H1 (cell line): ENCODE data around the gene AHSG. TPM values are rescaled to one million over a fixed set of nuclear protein-coding genes. Genes with fewer than 3 reads are reported as not detected.

Experiments
- CTCF ChIA-PET: fragments of 300-600 bp; sonication (Branson Sonifier 250); formaldehyde crosslinking; loops from one replicate; lab custom pipeline; 2021; ENCODE audit not compliant: partially characterized antibody; lab: Charles Lee
- POLR2A ChIA-PET: fragments of 300-600 bp; sonication (Branson Sonifier 250); formaldehyde crosslinking; loops from one replicate; lab custom pipeline; 2021; ENCODE audit warnings: inconsistent platforms; ENCODE audit not compliant: partially characterized antibody; lab: Charles Lee
- DNase-seq, 2 experiments: peaks; one replicate each; pipeline versions ENCODE4 v3.0.0 to v3.0.0-alpha.2; 2010 to 2022; ENCODE audit warnings: low spot score in 2 of 2, low read depth in 1 of 2, mixed read lengths in 1 of 2
- FAIRE-seq: peaks from 2 replicates; lab custom pipeline; 2011; peaks lifted over from hg19 to GRCh38; lab: Jason Lieb, UNC
- H2AFZ ChIP-seq: 2 replicates; pipeline ENCODE4 v1.8.1; 2012; ENCODE audit warnings: low read length, inconsistent platforms
- H2AK5ac ChIP-seq: 2 replicates; pipeline ENCODE4 v1.6.1; 2013; ENCODE audit warnings: low read depth, low read length
- H2BK120ac ChIP-seq: replicated peaks from 2 replicates; pipeline ENCODE3; 2013; ENCODE audit warnings: low read depth, low read length, inconsistent platforms
- H2BK12ac ChIP-seq: 2 replicates; pipeline ENCODE4 v1.6.1; 2013; ENCODE audit warnings: low read depth, low read length
- H2BK15ac ChIP-seq: 2 replicates; pipeline ENCODE4 v1.6.1; 2013; ENCODE audit warnings: low read length
- H2BK20ac ChIP-seq: 2 replicates; pipeline ENCODE4 v1.6.1; 2013; ENCODE audit warnings: low read length
- H2BK5ac ChIP-seq: 2 replicates; pipeline ENCODE4 v1.6.1; 2013; ENCODE audit warnings: low read depth, low read length
- H3K14ac ChIP-seq: 2 replicates; pipeline ENCODE4 v1.6.1; 2013; ENCODE audit warnings: inconsistent platforms; ENCODE audit not compliant: insufficient read length
- H3K18ac ChIP-seq: 2 replicates; pipeline ENCODE4 v1.6.1; 2013; ENCODE audit warnings: low read length; ENCODE audit errors: extremely low read depth
- H3K23ac ChIP-seq: 2 replicates; pipeline ENCODE4 v1.6.1; 2013; ENCODE audit warnings: inconsistent platforms; ENCODE audit not compliant: insufficient read length
- H3K23me2 ChIP-seq: 2 replicates; pipeline ENCODE4 v1.6.1; 2013; ENCODE audit warnings: low read depth, low read length
- H3K27ac ChIP-seq: 2 replicates; pipeline ENCODE4 v1.6.1; 2011; ENCODE audit warnings: low read depth, low read length, inconsistent platforms
- H3K27me3 ChIP-seq, 4 experiments: replicated peaks in 1 of 4; 1 replicate in 1 of 4; 2 replicates in 3 of 4; pipeline versions ENCODE4 v1.6.1 to v1.8.1; 2011 to 2013; ENCODE audit warnings: low read length in 3 of 4, mild to moderate bottlenecking in 3 of 4, inconsistent platforms in 2 of 4, mixed read lengths in 2 of 4, moderate library complexity in 1 of 4; ENCODE audit not compliant: control insufficient read depth in 3 of 4, insufficient read depth in 3 of 4; ENCODE audit errors: extremely low read depth in 1 of 4
- H3K36me3 ChIP-seq, 4 experiments: 2 replicates each; pipeline versions ENCODE4 v1.6.1 to v1.8.1; 2011 to 2013; ENCODE audit warnings: mild to moderate bottlenecking in 4 of 4, low read length in 3 of 4, moderate library complexity in 2 of 4, control low read depth in 1 of 4, inconsistent platforms in 1 of 4; ENCODE audit not compliant: insufficient read depth in 4 of 4, control insufficient read depth in 2 of 4
- H3K4ac ChIP-seq: replicated peaks from 2 replicates; pipeline ENCODE3; 2013; ENCODE audit warnings: low read length, low read depth, mixed read lengths, inconsistent platforms; ENCODE audit not compliant: insufficient read length
- H3K4me1 ChIP-seq, 4 experiments: replicated peaks in 1 of 4; 1 replicate in 1 of 4; 2 replicates in 3 of 4; pipeline versions ENCODE4 v1.6.1 to v1.8.1; 2011 to 2013; ENCODE audit warnings: low read length in 3 of 4, inconsistent platforms in 2 of 4, mixed read lengths in 1 of 4; ENCODE audit not compliant: insufficient read depth in 4 of 4, control insufficient read depth in 3 of 4
- H3K4me2 ChIP-seq, 2 experiments: 2 replicates each; pipeline versions ENCODE4 v1.6.1 to v1.8.1; 2011 to 2013; ENCODE audit warnings: low read depth in 2 of 2, low read length in 2 of 2, control low read depth in 1 of 2, inconsistent platforms in 1 of 2, mild to moderate bottlenecking in 1 of 2; ENCODE audit not compliant: insufficient read depth in 1 of 2
- H3K4me3 ChIP-seq, 4 experiments: fragments of 200-600, 300-600 bp in 1 of 4; sonication (generic), shearing (Covaris generic), sonication (Bioruptor Twin) in 1 of 4; 2 replicates each; pipeline versions ENCODE4 v1.5.1 to v1.8.1; 2011 to 2016; ENCODE audit warnings: low read length in 4 of 4, low read depth in 3 of 4, control low read depth in 2 of 4, inconsistent platforms in 2 of 4, mild to moderate bottlenecking in 2 of 4, mixed read lengths in 1 of 4, moderate library complexity in 1 of 4; ENCODE audit not compliant: insufficient read depth in 2 of 4; ENCODE audit errors: extremely low read depth in 1 of 4
- H3K56ac ChIP-seq: replicated peaks from 2 replicates; pipeline ENCODE3; 2013; ENCODE audit warnings: low read depth, mild to moderate bottlenecking, mixed read lengths, low read length, inconsistent platforms; ENCODE audit not compliant: insufficient read length
- H3K79me1 ChIP-seq: 2 replicates; pipeline ENCODE4 v1.6.1; 2013; ENCODE audit warnings: low read depth, low read length, control low read depth
- H3K79me2 ChIP-seq, 2 experiments: 2 replicates each; pipeline versions ENCODE4 v1.6.1 to v1.8.1; 2012 to 2013; ENCODE audit warnings: low read length in 2 of 2, mild to moderate bottlenecking in 2 of 2, inconsistent platforms in 1 of 2; ENCODE audit not compliant: insufficient read depth in 2 of 2, control insufficient read depth in 1 of 2
- H3K9ac ChIP-seq, 4 experiments: replicated peaks in 1 of 4; 1 replicate in 1 of 4; 2 replicates in 3 of 4; pipeline versions ENCODE4 v1.6.1 to v1.8.1; 2011 to 2013; ENCODE audit warnings: low read depth in 3 of 4, low read length in 3 of 4, control low read depth in 2 of 4, mild to moderate bottlenecking in 2 of 4, moderate library complexity in 2 of 4, inconsistent platforms in 1 of 4; ENCODE audit errors: extremely low read depth in 1 of 4
- H3K9me3 ChIP-seq, 2 experiments: 2 replicates each; pipeline versions ENCODE4 v1.6.1 to v1.8.1; 2012 to 2013; ENCODE audit warnings: mild to moderate bottlenecking in 2 of 2, moderate library complexity in 2 of 2, control low read depth in 1 of 2, inconsistent platforms in 1 of 2, low read depth in 1 of 2, low read length in 1 of 2, mixed read lengths in 1 of 2; ENCODE audit not compliant: insufficient read depth in 2 of 2
- H4K20me1 ChIP-seq, 2 experiments: replicated peaks in 1 of 2; 2 replicates each; pipeline versions ENCODE3 to v1.8.1; 2011 to 2013; ENCODE audit warnings: inconsistent platforms in 2 of 2, low read length in 2 of 2, mild to moderate bottlenecking in 1 of 2; ENCODE audit not compliant: insufficient read depth in 2 of 2, control insufficient read depth in 1 of 2
- H4K5ac ChIP-seq: 2 replicates; pipeline ENCODE4 v1.6.1; 2013; ENCODE audit warnings: low read length, low read depth, mixed read lengths, inconsistent platforms; ENCODE audit not compliant: insufficient read length
- H4K8ac ChIP-seq: 2 replicates; pipeline ENCODE4 v1.8.0; 2013; ENCODE audit warnings: mild to moderate bottlenecking, moderate library complexity, low read length, inconsistent platforms; ENCODE audit not compliant: insufficient read depth; ENCODE audit errors: extremely low read depth
- H4K91ac ChIP-seq: replicated peaks from 2 replicates; pipeline ENCODE3; 2013; ENCODE audit warnings: low read length, mixed read lengths, inconsistent platforms; ENCODE audit not compliant: insufficient read length
- HDAC2 ChIP-seq, 2 experiments: fragments of 300-600 bp in 1 of 2; sonication (generic) in 1 of 2; IDR thresholded peaks; 2 replicates each; pipeline ENCODE4 v1.6.1; 2011 to 2012; ENCODE audit warnings: low read depth in 2 of 2, low read length in 2 of 2, mild to moderate bottlenecking in 2 of 2, moderate library complexity in 2 of 2, borderline replicate concordance in 1 of 2, inconsistent platforms in 1 of 2
- SIN3A ChIP-seq, 2 experiments: IDR thresholded peaks in 1 of 2; conservative IDR thresholded peaks in 1 of 2; 2 replicates each; pipeline ENCODE4 v1.6.1; 2011 to 2012; ENCODE audit warnings: low read length in 2 of 2, improper control_type of control experiment in 1 of 2, low read depth in 1 of 2, mild to moderate bottlenecking in 1 of 2
- SP4 ChIP-seq: IDR thresholded peaks from 2 replicates; pipeline ENCODE4 v1.6.1; 2012; ENCODE audit warnings: low read length, inconsistent platforms
- TBP ChIP-seq: IDR thresholded peaks from 2 replicates; pipeline ENCODE4 v1.6.1; 2011; ENCODE audit warnings: low read depth, low read length, improper control_type of control experiment
- WGBS, 2 experiments: shearing (Covaris generic) in 1 of 2; methylation state at CpG; one replicate each; pipeline versions ENCODE4 v1.1.6 to v1.1.7; 2013 to 2015; ENCODE audit warnings: low lambda C conversion rate in 2 of 2, mixed read lengths in 2 of 2, inconsistent platforms in 1 of 2, low coverage in 1 of 2, missing lambda C conversion rate in 1 of 2; ENCODE audit not compliant: insufficient replicate concordance in 2 of 2, insufficient coverage in 1 of 2, insufficient read length in 1 of 2; ENCODE audit errors: extremely low coverage in 1 of 2, missing lambda C conversion rate in 1 of 2; 5-methylcytosine and 5-hydroxymethylcytosine counted together
- polyA plus RNA-seq, 7 experiments: library from polyadenylated mRNA; depleted of rRNA in 3 of 7; stranded (reverse) in 5 of 7; unstranded in 2 of 7; fragments of >200 nt in 5 of 7; fragments of 200-250 nt in 2 of 7; gene quantifications; 1 replicate in 5 of 7; 2 replicates in 1 of 7; 4 replicates in 1 of 7; pipeline versions ENCODE4 v1.2.1 to v1.2.3, GENCODE V29; 2011 to 2013; ENCODE audit warnings: missing spikeins in 2 of 7, mixed read lengths in 2 of 7
- total RNA-seq: library from RNA; stranded (reverse); fragmentation: NEBNext Ultra II Directional; extraction: Animal tissue kit (Norgen Biotek cat#: 25700); gene quantifications from 2 replicates; pipeline ENCODE4 v1.2.1, GENCODE V29; 2021

AHSG gene
- total and polyA plus RNA-seq, 2 of the 8 experiments (the other 6 are each of a cell fraction or from before 2014, with no cell fraction given): 0.68 to 0.78 TPM

DNA sequence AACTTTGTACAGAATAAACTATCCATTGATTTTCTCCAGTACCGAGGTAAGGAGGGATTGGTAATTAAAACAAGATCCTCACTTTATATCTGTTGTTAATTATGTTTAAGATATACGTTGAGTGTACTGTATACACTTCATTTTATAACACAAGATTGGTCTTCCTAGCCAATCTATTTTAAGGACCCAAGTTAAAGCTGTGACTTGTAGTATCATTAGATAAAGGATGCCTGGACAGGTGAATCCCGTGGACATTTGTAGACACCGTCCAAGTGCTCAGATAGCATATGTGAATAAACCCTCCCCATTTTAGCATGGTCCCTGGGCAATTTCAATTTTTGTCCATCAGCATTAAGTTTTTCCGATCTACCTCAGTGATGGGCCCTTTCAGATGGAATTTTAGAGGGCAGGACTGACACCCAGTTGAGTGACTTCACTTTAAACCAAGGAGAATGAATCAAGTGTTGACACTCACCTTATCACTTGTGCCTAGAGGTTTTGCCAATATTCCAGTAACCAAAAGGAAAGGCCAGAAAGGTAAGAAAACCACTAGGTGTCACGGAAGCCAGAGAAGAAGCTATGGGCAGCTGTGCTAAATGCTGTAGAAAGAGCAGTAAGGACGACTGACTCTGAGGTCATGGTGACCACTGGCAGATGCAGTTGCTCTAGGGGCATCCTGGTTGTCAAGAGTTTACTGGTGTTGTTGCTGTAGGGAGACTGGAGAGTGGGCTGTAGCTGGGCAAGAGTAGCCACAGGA lies 9.2 kb downstream of the AHSG start:
- WGBS, 2 experiments: 92% methylated on average over 7 of the region's 7 CpGs; no CpG with 5 or more reads in 1 of the 2 experiments
- FAIRE-seq: no peak
- POLR2A ChIA-PET: interaction anchor here (1.5 to 3.5 kb wide), 2 partner anchors 162 kb away, joined by 4 to 17 read pairs; partner anchors contain the start of gene EIF4A2

More for the DNA sequence above, 9.2 kb downstream of the AHSG start:
- Histone ChIP-seq H2BK15ac (no peak overlapping the region), H2AFZ (no peak overlapping the region), H4K91ac (no peak overlapping the region), H3K23ac (no peak overlapping the region), H3K27me3 (peaks cover 0 to 2% (median 0%) of the 10 kb centered on the region in 4 experiments; a peak in 1 of 7 replicates), H2BK20ac (no peak overlapping the region), H3K4me2 (no peak overlapping the region)
- TF ChIP-seq SP4 (no peak), TBP (no peak), HDAC2 (IDR thresholded peaks at IDR 0.05; ENCODE audit: borderline replicate concordance in 1 of 2, low read depth in 2 of 2, low read length in 2 of 2) (no peak), SIN3A (conservative IDR thresholded peaks at IDR 0.05 in 1 of 2, IDR thresholded peaks at IDR 0.05 in 1 of 2; ENCODE audit: low read depth in 1 of 2, low read length in 2 of 2) (no peak)
- TF ChIP-seq, all 59 proteins: peak for 0
- no peak overlapping the region for H3K9ac ChIP-seq
- no peak overlapping the region for H3K14ac ChIP-seq
- no peak overlapping the region for H2BK12ac ChIP-seq
- H3K23me2 ChIP-seq: peaks cover 1% of the 10 kb centered on the region; the same call in 1 of the 2 replicates
- no peak overlapping the region for H3K27ac ChIP-seq
- no peak overlapping the region for H3K4me3 ChIP-seq
- H2AK5ac ChIP-seq: no peak overlapping the region
- H4K5ac ChIP-seq: no peak overlapping the region
- CTCF ChIA-PET: interaction anchor here (0.7 to 6.1 kb wide), 6 partner anchors 7 to 200 kb away, joined by 3 to 67 read pairs (median 4); partner anchors contain the start of gene AHSG
- H3K4me1 ChIP-seq: peaks cover 0 to 3% (median 2%) of the 10 kb centered on the region in 4 experiments; a peak in 2 of 7 replicates
- H3K79me1 ChIP-seq: no peaks in the 10 kb centered on the region
- H3K18ac ChIP-seq: no peak overlapping the region
- no peak overlapping the region for H2BK5ac ChIP-seq
- no peaks in the 10 kb centered on the region for H3K36me3 ChIP-seq
- no peak overlapping the region for H3K4ac ChIP-seq
- DNase-seq: no peak
- no peaks in the 10 kb centered on the region for H3K9me3 ChIP-seq
- H3K79me2 ChIP-seq: no peaks in the 10 kb centered on the region
- no peak overlapping the region for H3K56ac ChIP-seq
- no peaks in the 10 kb centered on the region for H4K20me1 ChIP-seq
- H2BK120ac ChIP-seq: no peak overlapping the region
- no peak overlapping the region for H4K8ac ChIP-seq
